Measurements from ENCODE around the gene STIM1. TPM values are rescaled to one million over a fixed set of nuclear protein-coding genes. Genes with fewer than 3 reads are reported as not detected.
"Not testable (repeated sequence)": the region's sequence is repeated elsewhere in the genome, so short reads cannot be mapped to it uniquely, and the experiment has no call there.

The STIM1 gene
- total RNA-seq, 2 experiments from 2014 or later, result 111 to 113 TPM

- Mint-ChIP-seq H3K9me3 (peaks cover 43% of the 10 kb centered on the region), H3K4me1 (peaks cover 25% of the 10 kb centered on the region), H3K36me3 (ENCODE audit: low read depth) (peaks cover 67% of the 10 kb centered on the region), H3K4me3 (no peak overlapping the region), H3K27ac (no peak overlapping the region), H3K27me3 (no peaks in the 10 kb centered on the region)
- CTCF ChIA-PET, result interaction anchor here (1.4 kb wide), 1 partner anchor 142 kb away, joined by 4 read pairs; no protein-coding TSS in a partner anchor
- POLR2A ChIA-PET, result interaction anchor here (0.8 kb wide), 1 partner anchor 13 kb away, joined by 3 read pairs; no protein-coding TSS in a partner anchor
- DNase-seq, result no peak
Observed at GRCh38 chr11:3996651-3997050, 141.2 kb downstream of the STIM1 start.

DNA sequence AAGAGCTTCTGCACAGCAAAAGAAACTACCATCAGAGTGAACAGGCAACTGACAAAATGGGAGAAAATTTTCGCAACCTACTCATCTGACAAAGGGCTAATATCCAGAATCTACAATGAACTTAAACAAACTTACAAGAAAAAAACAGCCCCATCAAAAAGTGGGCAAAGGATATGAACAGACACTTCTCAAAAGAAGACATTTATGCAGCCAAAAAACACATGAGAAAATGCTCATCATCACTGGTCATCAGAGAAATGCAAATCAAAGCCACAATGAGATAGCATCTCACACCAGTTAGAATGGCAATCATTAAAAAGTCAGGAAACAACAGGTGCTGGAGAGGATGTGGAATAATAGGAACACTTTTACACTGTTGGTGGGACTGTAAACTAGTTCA is 149.3 kb downstream of the STIM1 start:
- H3K27me3 Mint-ChIP-seq; H3K36me3 Mint-ChIP-seq (ENCODE audit: low read depth); DNase-seq; POLR2A ChIA-PET; H3K27ac Mint-ChIP-seq; H3K9me3 Mint-ChIP-seq; H3K4me3 Mint-ChIP-seq; CTCF ChIA-PET: not testable (repeated sequence)
- H3K4me1 Mint-ChIP-seq, result peaks cover 12% of the 10 kb centered on the region

DNA sequence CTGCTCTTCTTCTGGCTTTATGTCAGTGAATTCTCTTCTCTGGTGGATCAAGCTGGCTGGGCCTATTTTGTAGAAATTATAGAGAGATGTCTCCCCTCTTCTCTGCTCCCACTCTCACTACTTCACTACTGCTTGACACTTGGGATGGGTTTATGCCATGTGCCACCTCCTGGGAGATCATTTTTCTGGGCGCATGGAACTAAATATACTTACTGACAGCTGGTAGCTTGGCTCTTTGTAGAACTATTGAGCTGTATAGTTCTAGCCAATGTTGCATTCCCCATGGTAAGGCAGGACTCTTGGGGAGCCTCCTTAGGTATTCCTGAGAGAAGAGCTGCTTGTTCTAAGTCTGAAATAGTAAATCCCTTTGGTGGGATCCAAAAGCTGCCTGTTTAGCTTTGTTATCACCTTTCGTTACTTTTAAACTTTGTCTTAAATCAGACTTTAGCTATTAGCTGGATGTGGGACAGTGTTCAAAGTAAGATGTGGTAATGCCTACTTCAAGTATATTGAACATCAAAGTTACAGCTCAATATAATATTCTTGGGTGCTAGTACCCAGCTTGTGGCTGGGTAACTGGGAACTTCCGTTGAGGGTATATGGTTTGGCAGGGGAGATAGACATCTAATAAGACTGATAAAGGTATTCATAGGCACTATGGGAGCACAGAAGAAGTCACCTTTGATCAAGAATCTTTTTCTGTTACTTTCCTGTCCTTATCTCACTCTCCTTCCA is 151.6 kb downstream of the STIM1 start:
- Mint-ChIP-seq H3K36me3 (ENCODE audit: low read depth) (peaks cover 15% of the 10 kb centered on the region), H3K27ac (no peak overlapping the region), H3K9me3 (peaks cover 9% of the 10 kb centered on the region), H3K27me3 (no peaks in the 10 kb centered on the region), H3K4me1 (peaks cover 12% of the 10 kb centered on the region), H3K4me3 (no peak overlapping the region)
- no peak for DNase-seq
- ChIA-PET CTCF (interaction anchor here (1.0 to 1.2 kb wide), 2 partner anchors 137 to 152 kb away, joined by 3 to 6 read pairs; no protein-coding TSS in a partner anchor), POLR2A (interaction anchor here (0.8 kb wide), 1 partner anchor 8 kb away, joined by 4 read pairs; no protein-coding TSS in a partner anchor)

DNA sequence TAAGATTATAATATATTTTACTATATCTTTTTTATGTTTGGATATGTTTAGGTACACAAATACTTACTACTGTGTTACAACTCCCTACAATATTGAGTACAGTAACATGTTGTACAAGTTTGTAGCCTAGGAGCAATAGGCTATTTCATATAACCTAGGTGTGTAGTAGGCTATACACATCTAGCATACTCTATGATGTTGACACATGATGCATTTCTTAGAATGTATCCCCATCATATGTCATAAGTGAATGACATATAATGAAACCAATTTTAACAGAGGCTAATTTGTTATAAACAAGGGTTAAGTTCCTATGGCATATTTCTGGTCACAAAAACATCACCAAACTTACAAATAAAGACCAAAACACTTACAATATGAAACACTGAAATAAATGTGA is 152.7 kb downstream of the STIM1 start:
- peaks cover 19% of the 10 kb centered on the region for H3K36me3 Mint-ChIP-seq (ENCODE audit: low read depth)
- H3K9me3 Mint-ChIP-seq, result peaks cover 12% of the 10 kb centered on the region
- no peak overlapping the region for H3K27ac Mint-ChIP-seq
- no peak overlapping the region for H3K4me3 Mint-ChIP-seq
- CTCF ChIA-PET, result interaction anchor here (1.0 to 1.3 kb wide), 2 partner anchors 138 to 153 kb away, joined by 3 read pairs; partner anchors contain the start of gene STIM1
- H3K4me1 Mint-ChIP-seq, result peaks cover 14% of the 10 kb centered on the region
- DNase-seq, result no peak
- no peaks in the 10 kb centered on the region for H3K27me3 Mint-ChIP-seq
- POLR2A ChIA-PET, result no interaction called here

GRCh38 chr11:4016602-4017001 is 161.1 kb downstream of the STIM1 start:
- DNase-seq, H3K27me3 Mint-ChIP-seq, H3K27ac Mint-ChIP-seq, POLR2A ChIA-PET, H3K4me3 Mint-ChIP-seq: not testable (repeated sequence)
- Mint-ChIP-seq H3K4me1 (peaks cover 20% of the 10 kb centered on the region), H3K36me3 (ENCODE audit: low read depth) (peaks cover 44% of the 10 kb centered on the region), H3K9me3 (peaks cover 11% of the 10 kb centered on the region)
- CTCF ChIA-PET, result interaction anchor here (1.2 kb wide), 1 partner anchor 56 kb away, joined by 4 read pairs; no protein-coding TSS in a partner anchor

GRCh38 chr11:4017129-4017528 is 161.7 kb downstream of the STIM1 start:
- no peaks in the 10 kb centered on the region for H3K27me3 Mint-ChIP-seq
- H3K4me1 Mint-ChIP-seq, result peaks cover 20% of the 10 kb centered on the region
- no peak overlapping the region for H3K4me3 Mint-ChIP-seq
- CTCF ChIA-PET, result interaction anchor here (1.2 kb wide), 2 partner anchors 55 to 144 kb away, joined by 3 to 4 read pairs; no protein-coding TSS in a partner anchor
- POLR2A ChIA-PET, result no interaction called here
- no peak for DNase-seq
- peaks cover 11% of the 10 kb centered on the region for H3K9me3 Mint-ChIP-seq
- H3K27ac Mint-ChIP-seq, result no peak overlapping the region
- peaks cover 39% of the 10 kb centered on the region for H3K36me3 Mint-ChIP-seq (ENCODE audit: low read depth)

DNA sequence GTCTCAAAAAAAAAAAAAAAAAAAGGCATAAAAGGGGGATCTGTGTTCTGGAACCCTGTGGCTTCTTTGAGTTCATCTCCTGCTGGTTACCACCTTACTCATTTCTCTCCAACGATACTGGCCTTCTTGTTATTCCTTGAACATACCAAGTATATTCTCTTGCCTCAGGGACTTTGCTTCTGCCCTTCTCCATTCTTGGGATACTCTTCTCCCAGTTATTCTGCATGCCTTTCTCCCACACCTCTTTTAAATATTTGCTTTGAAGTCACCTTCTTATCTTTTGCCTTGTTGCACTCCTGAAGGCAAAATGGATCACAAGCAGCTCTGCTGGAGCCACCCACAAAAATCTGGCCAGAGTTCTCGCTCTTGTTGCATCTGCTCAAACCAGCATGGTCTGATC is 163.2 kb downstream of the STIM1 start:
- Mint-ChIP-seq H3K4me1 (peaks cover 19% of the 10 kb centered on the region), H3K27ac (no peak overlapping the region), H3K27me3 (no peaks in the 10 kb centered on the region), H3K36me3 (ENCODE audit: low read depth) (peaks cover 45% of the 10 kb centered on the region), H3K9me3 (peaks cover 11% of the 10 kb centered on the region), H3K4me3 (no peak overlapping the region)
- ChIA-PET POLR2A (no interaction called here), CTCF (interaction anchor here (1.3 kb wide), 1 partner anchor 148 kb away, joined by 3 read pairs; no protein-coding TSS in a partner anchor)
- DNase-seq, result no peak

DNA sequence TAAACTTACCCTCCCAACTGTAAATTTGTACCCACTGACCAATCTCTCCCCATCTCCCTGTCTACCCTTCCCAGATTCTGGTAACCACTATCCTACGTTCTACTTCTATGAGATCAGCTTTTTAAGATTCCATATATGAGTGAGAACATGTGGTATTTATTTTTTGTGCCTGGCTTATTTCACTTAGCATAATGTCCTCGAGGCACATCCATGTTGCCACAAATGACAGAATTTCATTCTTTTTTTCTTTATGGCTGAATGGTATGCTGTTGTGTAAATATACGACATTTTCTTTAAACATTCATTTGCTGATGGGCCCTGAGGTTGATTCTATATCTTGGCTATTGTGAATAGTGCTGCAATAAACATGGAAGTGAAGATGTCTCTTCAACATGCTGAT is 164.4 kb downstream of the STIM1 start:
- ChIA-PET CTCF (no interaction called here), POLR2A (no interaction called here)
- peaks cover 14% of the 10 kb centered on the region for H3K4me1 Mint-ChIP-seq
- no peak for DNase-seq
- no peaks in the 10 kb centered on the region for H3K27me3 Mint-ChIP-seq
- peaks cover 46% of the 10 kb centered on the region for H3K36me3 Mint-ChIP-seq (ENCODE audit: low read depth)
- H3K4me3 Mint-ChIP-seq, result no peak overlapping the region
- peaks cover 8% of the 10 kb centered on the region for H3K9me3 Mint-ChIP-seq
- no peak overlapping the region for H3K27ac Mint-ChIP-seq

DNA sequence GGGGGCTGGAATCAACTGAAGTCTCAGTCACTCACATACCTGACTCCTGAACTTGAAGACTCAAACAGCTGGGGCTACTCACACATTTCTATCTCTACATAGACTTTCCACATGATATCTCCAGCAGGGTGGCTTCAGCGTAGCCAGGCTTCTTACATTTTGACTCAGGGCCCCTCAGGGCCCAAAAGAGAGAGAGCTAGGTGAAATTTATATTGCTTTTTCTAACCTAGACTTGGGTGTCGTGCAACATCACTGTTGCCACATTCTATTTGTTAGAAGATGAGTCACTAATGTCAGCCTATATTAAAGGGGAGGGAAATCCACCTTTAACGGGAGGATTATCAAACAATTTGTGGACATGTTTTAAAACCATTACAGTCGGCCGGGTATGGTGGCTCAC is 167.2 kb downstream of the STIM1 start:
- Mint-ChIP-seq H3K27ac (no peak overlapping the region), H3K4me3 (no peak overlapping the region), H3K36me3 (ENCODE audit: low read depth) (peaks cover 59% of the 10 kb centered on the region), H3K4me1 (peaks cover 12% of the 10 kb centered on the region), H3K9me3 (peaks cover 5% of the 10 kb centered on the region), H3K27me3 (no peaks in the 10 kb centered on the region)
- ChIA-PET POLR2A (no interaction called here), CTCF (no interaction called here)
- DNase-seq, result no peak

- POLR2A ChIA-PET, result interaction anchor here (0.8 to 1.6 kb wide), 2 partner anchors 78 to 170 kb away, joined by 3 to 4 read pairs; partner anchors contain the start of gene STIM1
- Mint-ChIP-seq H3K4me3 (no peak overlapping the region), H3K27me3 (no peaks in the 10 kb centered on the region), H3K4me1 (peaks cover 2% of the 10 kb centered on the region), H3K27ac (no peak overlapping the region), H3K36me3 (ENCODE audit: low read depth) (peaks cover 55% of the 10 kb centered on the region), H3K9me3 (peaks cover 5% of the 10 kb centered on the region)
- CTCF ChIA-PET, result interaction anchor here (0.9 kb wide), 2 partner anchors 162 to 219 kb away, joined by 3 to 4 read pairs; no protein-coding TSS in a partner anchor
- no peak for DNase-seq
Observed at GRCh38 chr11:4025248-4025966, 169.9 kb downstream of the STIM1 start.

- peaks cover 2% of the 10 kb centered on the region for H3K4me1 Mint-ChIP-seq
- H3K36me3 Mint-ChIP-seq (ENCODE audit: low read depth), result peaks cover 55% of the 10 kb centered on the region
- peaks cover 5% of the 10 kb centered on the region for H3K9me3 Mint-ChIP-seq
- no peak overlapping the region for H3K4me3 Mint-ChIP-seq
- ChIA-PET POLR2A (interaction anchor here (0.8 to 1.6 kb wide), 2 partner anchors 79 to 170 kb away, joined by 3 to 4 read pairs; partner anchors contain the start of gene STIM1), CTCF (interaction anchor here (0.9 kb wide), 1 partner anchor 219 kb away, joined by 3 read pairs; no protein-coding TSS in a partner anchor)
- H3K27me3 Mint-ChIP-seq, result no peaks in the 10 kb centered on the region
- DNase-seq, result no peak
- no peak overlapping the region for H3K27ac Mint-ChIP-seq
Observed at GRCh38 chr11:4025967-4026324, 170.5 kb downstream of the STIM1 start.

GRCh38 chr11:4026389-4026788 is 170.9 kb downstream of the STIM1 start:
- no peak overlapping the region for H3K4me3 Mint-ChIP-seq
- no peak for DNase-seq
- ChIA-PET POLR2A (interaction anchor here (0.8 kb wide), 1 partner anchor 171 kb away, joined by 3 read pairs; the partner anchor contains the start of gene STIM1), CTCF (interaction anchor here (0.6 to 0.9 kb wide), 2 partner anchors 220 to 399 kb away, joined by 3 read pairs; no protein-coding TSS in a partner anchor)
- H3K27me3 Mint-ChIP-seq, result no peaks in the 10 kb centered on the region
- peaks cover 5% of the 10 kb centered on the region for H3K9me3 Mint-ChIP-seq
- H3K27ac Mint-ChIP-seq, result no peak overlapping the region
- H3K36me3 Mint-ChIP-seq (ENCODE audit: low read depth), result peaks cover 55% of the 10 kb centered on the region
- peaks cover 2% of the 10 kb centered on the region for H3K4me1 Mint-ChIP-seq

- no peak for DNase-seq
- Mint-ChIP-seq H3K4me1 (no peaks in the 10 kb centered on the region), H3K36me3 (ENCODE audit: low read depth) (peaks cover 54% of the 10 kb centered on the region), H3K4me3 (no peak overlapping the region), H3K27ac (no peak overlapping the region), H3K9me3 (peaks cover 5% of the 10 kb centered on the region), H3K27me3 (no peaks in the 10 kb centered on the region)
- POLR2A ChIA-PET, result interaction anchor here (0.8 kb wide), 1 partner anchor 173 kb away, joined by 4 read pairs; no protein-coding TSS in a partner anchor
- CTCF ChIA-PET, result no interaction called here
Observed at GRCh38 chr11:4027746-4028145, 172.3 kb downstream of the STIM1 start.

Data from activated CD4-positive, alpha-beta memory T cell treated with anti-CD3 and anti-CD28 coated beads, Interleukin-2, amount 10 ng/mL, durations not matched to agents 7 days and 5 days (primary cell).